GM23338 (cell line): ENCODE results near the gene BCAS3. TPM values are rescaled to one million over a fixed set of nuclear protein-coding genes. Genes with fewer than 3 reads are reported as not detected.

ENCODE experiments used
- ATAC-seq: fragments of 200-7000 bp; cut with Tn5 transposase; 3 replicates; pipeline ENCODE4 v1.9.1; 2020
- DNase-seq: peaks from one replicate; pipeline ENCODE4 v3.0.0-alpha.2; 2015; ENCODE audit warnings: low spot score
- H2AFZ ChIP-seq: fragments of 200-600 bp; sonication (generic); 2 replicates; pipeline ENCODE4 v1.8.0; 2016; ENCODE audit warnings: antibody characterized with exemption, mild to moderate bottlenecking, moderate library complexity
- H3F3A ChIP-seq: fragments of 200-600 bp; sonication (generic); replicated peaks from 2 replicates; pipeline ENCODE4 v1.8.0; 2017; ENCODE audit warnings: antibody characterized with exemption, mixed run types, low read depth
- H3K27ac ChIP-seq: fragments of 200-600 bp; sonication (generic); 2 replicates; pipeline ENCODE4 v1.6.1; 2016; ENCODE audit warnings: low read depth
- H3K27me3 ChIP-seq: fragments of 200-600 bp; sonication (generic); 2 replicates; pipeline ENCODE4 v1.8.0; 2016; ENCODE audit warnings: mild to moderate bottlenecking, mixed run types, moderate library complexity; ENCODE audit not compliant: insufficient read depth
- H3K36me3 ChIP-seq: fragments of 200-600 bp; sonication (generic); 2 replicates; pipeline ENCODE4 v1.8.0; 2016; ENCODE audit warnings: mild to moderate bottlenecking; ENCODE audit not compliant: insufficient read depth
- H3K4me1 ChIP-seq: fragments of 200-600 bp; sonication (generic); 2 replicates; pipeline ENCODE4 v1.8.0; 2016; ENCODE audit warnings: mild to moderate bottlenecking, moderate library complexity; ENCODE audit not compliant: insufficient read depth
- H3K4me2 ChIP-seq: fragments of 200-600 bp; sonication (generic); 2 replicates; pipeline ENCODE4 v1.7.1; 2017; ENCODE audit warnings: mixed run types
- H3K4me3 ChIP-seq: fragments of 200-600 bp; sonication (generic); 2 replicates; pipeline ENCODE4 v1.6.1; 2016; ENCODE audit warnings: mixed run types
- H3K79me2 ChIP-seq: fragments of 200-600 bp; sonication (generic); replicated peaks from 2 replicates; pipeline ENCODE4 v1.8.0; 2017; ENCODE audit warnings: mild to moderate bottlenecking; ENCODE audit not compliant: insufficient read depth
- H3K9me2 ChIP-seq: fragments of 200-600 bp; sonication (generic); 2 replicates; pipeline ENCODE4 v1.8.0; 2017; ENCODE audit not compliant: insufficient read depth
- H4K20me1 ChIP-seq: fragments of 200-600 bp; sonication (generic); replicated peaks from 2 replicates; pipeline ENCODE4 v1.8.0; 2017; ENCODE audit warnings: mild to moderate bottlenecking; ENCODE audit not compliant: insufficient read depth
- H3K27ac Mint-ChIP-seq: 2 replicates; pipeline ENCODE4 v1.8.0; 2020; ENCODE audit warnings: inconsistent platforms, mild to moderate bottlenecking, moderate library complexity, mixed read lengths
- H3K27me3 Mint-ChIP-seq: 3 replicates; pipeline ENCODE4 v1.8.0; 2022; ENCODE audit warnings: low read depth, mild to moderate bottlenecking, moderate library complexity, mixed read lengths, inconsistent platforms; ENCODE audit not compliant: insufficient read depth, poor library complexity
- H3K36me3 Mint-ChIP-seq: 3 replicates; pipeline ENCODE4 v1.8.0; 2021; ENCODE audit warnings: low read depth, mild to moderate bottlenecking, inconsistent platforms, moderate library complexity, mixed read lengths
- H3K4me1 Mint-ChIP-seq: 3 replicates; pipeline ENCODE4 v1.8.0; 2020; ENCODE audit warnings: mild to moderate bottlenecking, inconsistent platforms, mixed read lengths
- H3K4me3 Mint-ChIP-seq: 3 replicates; pipeline ENCODE4 v1.8.0; 2021; ENCODE audit warnings: moderate library complexity, mild to moderate bottlenecking, inconsistent platforms, mixed read lengths
- H3K9me3 Mint-ChIP-seq: 3 replicates; pipeline ENCODE4 v1.8.0; 2020; ENCODE audit warnings: moderate library complexity, mild to moderate bottlenecking, inconsistent platforms, mixed read lengths
- CREB1 ChIP-seq: fragments of 250-450 bp; sonication (Bioruptor Pico); IDR thresholded peaks from 2 replicates; pipeline ENCODE4 v1.5.0; 2020; ENCODE audit warnings: low read depth, mild to moderate bottlenecking, moderate library complexity
- EZH2 ChIP-seq: fragments of 200-600 bp; sonication (generic); IDR thresholded peaks from one replicate; pipeline ENCODE4 v1.8.0; 2017; ENCODE audit warnings: antibody characterized with exemption, mild to moderate bottlenecking, low read depth; ENCODE audit not compliant: unreplicated experiment
- EZH2phosphoT487 ChIP-seq: fragments of 200-600 bp; sonication (generic); IDR thresholded peaks from one replicate; pipeline ENCODE4 v1.8.1; 2018; ENCODE audit warnings: antibody characterized with exemption; ENCODE audit not compliant: unreplicated experiment
- JUNB ChIP-seq: IDR thresholded peaks from one replicate; pipeline ENCODE4 v1.6.1; 2016; ENCODE audit warnings: antibody characterized with exemption; ENCODE audit not compliant: unreplicated experiment
- NANOG ChIP-seq: IDR thresholded peaks from 2 replicates; pipeline ENCODE4 v1.6.1; 2016; ENCODE audit warnings: antibody characterized with exemption, borderline replicate concordance
- POLR2AphosphoS5 ChIP-seq: IDR thresholded peaks from 2 replicates; pipeline ENCODE4 v1.6.1; 2016; ENCODE audit warnings: antibody characterized with exemption, low read depth
- REST ChIP-seq: IDR thresholded peaks from one replicate; pipeline ENCODE4 v1.6.1; 2018; ENCODE audit warnings: antibody characterized with exemption; ENCODE audit not compliant: unreplicated experiment
- STAT1 ChIP-seq: IDR thresholded peaks from one replicate; pipeline ENCODE4 v1.6.1; 2016; ENCODE audit warnings: antibody characterized with exemption; ENCODE audit not compliant: unreplicated experiment
- ZNF114 ChIP-seq: fragments of 250-450 bp; sonication (Bioruptor Pico); IDR thresholded peaks from 2 replicates; pipeline ENCODE4 v1.5.0; 2020; ENCODE audit warnings: mild to moderate bottlenecking, moderate library complexity
- ZNF331 ChIP-seq: fragments of 250-450 bp; sonication (Bioruptor Pico); IDR thresholded peaks from 2 replicates; pipeline ENCODE4 v1.5.0; 2020; ENCODE audit warnings: low read depth, mild to moderate bottlenecking, moderate library complexity
- polyA plus RNA-seq: library from polyadenylated mRNA; unstranded; fragments of >200 nt; fragmentation: Nextera tagmentation; extraction: Ambion mirVana; gene quantifications from 2 replicates; pipeline ENCODE4 v1.2.1, GENCODE V29; 2016
- total RNA-seq: library from RNA; depleted of rRNA; stranded (reverse); fragments of >200 nt; shearing (Covaris generic); gene quantifications from 2 replicates; pipeline ENCODE4 v1.2.3, GENCODE V29; 2014
- TF ChIP-seq, protein P1 (sequence below): IDR thresholded peaks from 2 replicates; pipeline ENCODE4 v1.6.1; 2016; ENCODE audit warnings: antibody characterized with exemption

BCAS3 gene
- total and polyA plus RNA-seq, 2 experiments from 2014 or later = 8.2 to 28.0 TPM

GRCh38 chr17:60767744-60768308 is 90.2 kb downstream of the BCAS3 start (continued):
- TF ChIP-seq REST = no peak

GRCh38 chr17:60769327-60769726 is 91.7 kb downstream of the BCAS3 start:
- Mint-ChIP-seq H3K4me1 (no peaks in the 10 kb centered on the region), H3K9me3 (peaks cover 23% of the 10 kb centered on the region), H3K27me3 (peaks cover 2% of the 10 kb centered on the region), H3K36me3 (peaks cover 21% of the 10 kb centered on the region), H3K27ac (no peak overlapping the region), H3K4me3 (no peak overlapping the region)
- Histone ChIP-seq H3K4me3 (no peak overlapping the region), H3F3A (no peaks in the 10 kb centered on the region), H3K4me2 (no peak overlapping the region), H3K27me3 (no peaks in the 10 kb centered on the region), H4K20me1 (no peaks in the 10 kb centered on the region; the same call in 1 of the 2 replicates), H3K36me3 (no peaks in the 10 kb centered on the region), H2AFZ (no peak overlapping the region), H3K4me1 (no peaks in the 10 kb centered on the region), H3K9me2 (no peaks in the 10 kb centered on the region), H3K79me2 (no peaks in the 10 kb centered on the region), H3K27ac (no peak overlapping the region)
- no peak for DNase-seq
- ATAC-seq = no peak
- no peak for TF ChIP-seq STAT1
- no peak for TF ChIP-seq ZNF331
- TF ChIP-seq POLR2AphosphoS5 = no peak

DNA sequence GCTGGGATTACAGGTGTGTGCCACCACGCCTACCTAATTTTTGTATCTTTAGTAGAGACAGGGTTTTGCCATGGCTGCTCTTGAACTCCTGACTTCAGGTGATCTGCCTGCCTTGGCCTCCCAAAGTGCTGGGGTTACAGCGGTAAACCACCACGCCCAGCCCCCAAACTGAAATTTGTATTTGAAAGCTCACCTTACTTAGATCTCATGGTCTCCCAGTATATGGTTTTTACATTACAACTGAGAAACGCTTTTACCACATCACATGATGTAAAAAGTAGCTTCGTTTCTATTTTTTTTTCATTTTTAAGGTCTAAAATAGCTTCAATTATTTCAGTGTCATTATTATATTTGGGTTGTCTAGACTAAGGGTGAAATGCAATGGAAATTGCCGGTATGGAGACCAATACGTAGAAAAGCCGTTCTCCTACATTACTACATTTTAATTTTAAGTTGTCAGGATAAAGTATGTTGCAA is 93.3 kb downstream of the BCAS3 start:
- Histone ChIP-seq H3K36me3 (no peaks in the 10 kb centered on the region), H3F3A (no peaks in the 10 kb centered on the region), H2AFZ (no peak overlapping the region), H3K9me2 (no peaks in the 10 kb centered on the region), H3K4me3 (no peak overlapping the region), H4K20me1 (no peaks in the 10 kb centered on the region; the same call in 1 of the 2 replicates), H3K27ac (no peak overlapping the region), H3K4me1 (no peaks in the 10 kb centered on the region), H3K4me2 (no peak overlapping the region), H3K27me3 (no peaks in the 10 kb centered on the region), H3K79me2 (no peaks in the 10 kb centered on the region)
- no peak for DNase-seq
- no peak for ATAC-seq
- Mint-ChIP-seq H3K27ac (no peak overlapping the region), H3K4me1 (no peaks in the 10 kb centered on the region), H3K4me3 (no peak overlapping the region), H3K36me3 (peaks cover 21% of the 10 kb centered on the region), H3K9me3 (peaks cover 23% of the 10 kb centered on the region), H3K27me3 (peaks cover 2% of the 10 kb centered on the region)
- TF ChIP-seq NANOG (no peak), CREB1 (no peak), JUNB (no peak), ZNF114 (CRISPR knock-in tag) (no peak), POLR2AphosphoS5 (no peak), ZNF331 (no peak), EZH2 (no peak), EZH2phosphoT487 (no peak), REST (no peak)
- TF ChIP-seq, protein P1, sequence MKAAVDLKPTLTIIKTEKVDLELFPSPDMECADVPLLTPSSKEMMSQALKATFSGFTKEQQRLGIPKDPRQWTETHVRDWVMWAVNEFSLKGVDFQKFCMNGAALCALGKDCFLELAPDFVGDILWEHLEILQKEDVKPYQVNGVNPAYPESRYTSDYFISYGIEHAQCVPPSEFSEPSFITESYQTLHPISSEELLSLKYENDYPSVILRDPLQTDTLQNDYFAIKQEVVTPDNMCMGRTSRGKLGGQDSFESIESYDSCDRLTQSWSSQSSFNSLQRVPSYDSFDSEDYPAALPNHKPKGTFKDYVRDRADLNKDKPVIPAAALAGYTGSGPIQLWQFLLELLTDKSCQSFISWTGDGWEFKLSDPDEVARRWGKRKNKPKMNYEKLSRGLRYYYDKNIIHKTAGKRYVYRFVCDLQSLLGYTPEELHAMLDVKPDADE = no peak
